ENCODE data around the gene SLC9A3.

SLC9A3 gene

GRCh38 chr5:472656-473550 lies 51.3 kb downstream of the SLC9A3 start:
- peak; percentile 93 for DNase-seq

- DNase-seq: peak; percentile 65
Observed at GRCh38 chr5:472076-472655, 52.1 kb downstream of the SLC9A3 start.

GRCh38 chr5:471750-472058 lies 52.5 kb downstream of the SLC9A3 start:
- no peak for DNase-seq

- DNase-seq: no peak
Observed at GRCh38 chr5:470961-471749, 53.1 kb downstream of the SLC9A3 start.

- no peak for DNase-seq
Observed at GRCh38 chr5:469752-470483, 54.3 kb downstream of the SLC9A3 start.

GRCh38 chr5:468401-468800 lies 55.8 kb downstream of the SLC9A3 start:
- DNase-seq: no peak

- no peak for DNase-seq
Observed at GRCh38 chr5:466661-467310, 57.5 kb downstream of the SLC9A3 start.

GRCh38 chr5:465591-466403 lies 58.5 kb downstream of the SLC9A3 start:
- no peak for DNase-seq

GRCh38 chr5:464843-465590 lies 59.2 kb downstream of the SLC9A3 start:
- DNase-seq: no peak

- no peak for DNase-seq
Observed at GRCh38 chr5:464446-464842, 59.8 kb downstream of the SLC9A3 start.

- DNase-seq: no peak
Observed at GRCh38 chr5:463952-464351, 60.3 kb downstream of the SLC9A3 start.

GRCh38 chr5:463301-463700 lies 60.9 kb downstream of the SLC9A3 start:
- DNase-seq: no peak

- no peak for DNase-seq
Observed at GRCh38 chr5:462051-462481, 62.2 kb downstream of the SLC9A3 start.

- DNase-seq: no peak
Observed at GRCh38 chr5:460273-460625, 64.0 kb downstream of the SLC9A3 start.

GRCh38 chr5:459562-460272 lies 64.5 kb downstream of the SLC9A3 start:
- DNase-seq: no peak

- no peak for DNase-seq
Observed at GRCh38 chr5:458547-459353, 65.5 kb downstream of the SLC9A3 start.

- no peak for DNase-seq
Observed at GRCh38 chr5:457195-457961, 66.9 kb downstream of the SLC9A3 start.

- no peak for DNase-seq
Observed at GRCh38 chr5:456351-457194, 67.7 kb downstream of the SLC9A3 start.

Data from NCI-H69 (cell line).